GM21360 (cell line): ENCODE results near the gene HOTAIR.

ENCODE experiments used
- ATAC-seq: cut with Tn5 transposase; IDR thresholded peaks from one replicate; pipeline ENCODE4 v1.9.1; 2021; ENCODE audit warnings: mild to moderate bottlenecking, moderate library complexity; ENCODE audit not compliant: unreplicated experiment

Gene HOTAIR

DNA sequence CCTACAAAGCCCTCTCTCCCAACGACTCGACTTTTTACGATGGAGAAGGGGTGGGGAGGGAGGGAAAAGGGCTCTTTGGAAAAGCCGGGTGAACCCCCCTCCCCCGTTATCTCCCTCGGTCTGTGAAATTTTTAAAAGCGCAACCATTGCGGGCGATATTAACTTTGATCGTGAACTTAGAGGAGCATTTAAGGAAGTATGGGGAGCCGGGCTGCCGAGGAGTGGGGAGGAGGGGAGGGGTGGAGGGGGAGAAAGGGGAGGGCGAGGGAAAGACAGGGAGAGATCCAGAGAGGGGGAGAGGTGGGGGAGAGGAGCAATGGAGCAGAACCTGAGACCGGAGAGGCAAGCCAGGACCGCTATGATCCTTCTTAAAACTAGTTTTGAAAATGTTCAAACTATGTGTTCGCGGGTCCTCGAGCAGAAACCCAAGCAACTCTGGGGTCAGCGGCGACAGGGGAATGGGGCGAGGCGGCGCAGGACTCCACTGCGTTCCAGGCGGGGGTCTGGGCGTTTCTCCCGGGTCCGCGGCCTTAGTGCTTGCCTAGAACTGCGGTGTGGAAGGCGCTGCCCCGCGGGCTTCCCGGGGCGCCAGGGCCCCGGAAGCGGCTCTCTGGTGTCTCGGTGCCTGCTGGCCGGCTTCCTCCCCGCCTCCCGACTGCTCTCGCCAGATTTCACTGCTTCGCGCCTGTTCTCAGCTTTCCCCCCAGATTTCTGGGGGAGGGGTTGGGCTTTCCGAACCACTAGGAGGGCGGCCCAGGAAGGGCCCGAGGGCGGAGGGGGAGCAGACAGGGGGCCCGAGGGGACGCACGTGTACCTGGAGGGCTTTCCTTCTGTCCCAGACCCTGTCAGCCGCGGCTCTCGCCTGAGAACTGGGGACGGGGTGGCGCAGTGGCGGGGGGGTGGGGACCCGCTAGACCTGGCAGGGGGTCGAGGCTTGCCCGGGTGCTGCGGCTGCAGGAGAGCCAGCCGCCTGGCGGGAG, at the start of gene HOTAIR:
TSS of gene HOTAIR (minus strand) at position 871 of the 980 bp plus-strand sequence.
- ATAC-seq: no peak

DNA sequence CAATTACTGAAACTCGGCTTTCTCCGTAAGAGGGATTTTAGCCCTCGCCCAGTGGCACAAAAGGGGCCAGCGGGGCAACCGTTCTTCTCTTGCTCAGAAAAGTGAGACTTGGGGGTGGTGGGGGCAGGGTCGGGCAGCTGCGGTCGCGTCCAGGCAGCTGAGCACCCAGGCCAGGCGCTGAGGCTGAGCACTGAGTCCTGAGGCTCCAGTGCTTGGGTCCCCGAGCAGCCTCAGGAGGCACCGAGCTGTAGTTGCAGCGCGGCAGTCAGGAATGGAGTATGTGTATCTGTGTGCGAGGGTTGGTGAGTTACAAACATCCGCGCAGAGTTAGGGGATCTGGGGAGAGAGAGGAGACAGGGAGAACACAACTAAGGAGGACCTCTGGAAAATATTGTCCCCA, 49.4 kb upstream of the HOTAIR start:
- ATAC-seq: no peak

DNA sequence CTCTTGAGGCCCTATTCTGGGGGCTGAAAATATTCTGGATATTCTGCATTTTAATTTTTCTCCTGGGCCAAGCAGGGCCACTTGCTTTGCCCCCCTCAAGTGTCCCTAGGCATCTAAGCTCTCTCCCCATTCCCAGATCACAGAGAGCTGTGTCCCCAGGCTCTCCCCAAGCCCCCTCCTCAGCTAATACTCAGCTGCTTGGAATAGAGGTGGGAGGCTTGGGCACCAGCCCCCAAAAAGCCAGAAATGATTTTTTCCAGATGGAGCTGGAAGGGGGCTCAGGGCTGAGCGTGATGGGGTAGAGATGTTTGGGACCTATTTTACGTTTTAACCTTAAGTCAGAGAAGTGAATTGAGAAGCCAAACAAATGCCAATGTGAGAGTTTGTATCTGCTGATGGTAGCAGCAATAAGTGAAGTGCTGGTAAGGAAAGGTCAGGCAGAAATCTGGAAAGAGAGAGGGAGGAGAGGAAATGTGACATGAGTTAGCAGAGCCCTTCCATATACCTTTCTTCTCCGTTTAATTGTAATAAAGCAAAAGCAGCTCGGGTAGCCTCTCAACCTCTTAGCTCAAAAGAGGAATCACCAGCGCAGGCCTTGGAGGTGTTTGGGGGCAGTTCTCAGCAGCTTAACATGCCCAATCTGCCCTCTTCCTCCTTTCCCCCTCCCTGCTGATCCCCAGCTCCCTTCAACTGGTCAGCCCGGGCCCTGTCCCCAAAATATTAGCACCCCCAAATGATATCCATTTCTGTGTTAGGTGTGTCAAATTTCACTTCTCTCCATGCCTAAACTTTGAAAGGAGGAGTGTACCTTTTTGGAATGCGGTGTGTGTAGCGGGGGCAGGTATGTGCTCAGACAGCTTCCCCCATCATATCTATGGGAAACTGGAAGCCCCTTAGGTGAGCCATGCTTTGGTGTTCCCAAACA, 48.5 kb upstream of the HOTAIR start:
- no peak for ATAC-seq

DNA sequence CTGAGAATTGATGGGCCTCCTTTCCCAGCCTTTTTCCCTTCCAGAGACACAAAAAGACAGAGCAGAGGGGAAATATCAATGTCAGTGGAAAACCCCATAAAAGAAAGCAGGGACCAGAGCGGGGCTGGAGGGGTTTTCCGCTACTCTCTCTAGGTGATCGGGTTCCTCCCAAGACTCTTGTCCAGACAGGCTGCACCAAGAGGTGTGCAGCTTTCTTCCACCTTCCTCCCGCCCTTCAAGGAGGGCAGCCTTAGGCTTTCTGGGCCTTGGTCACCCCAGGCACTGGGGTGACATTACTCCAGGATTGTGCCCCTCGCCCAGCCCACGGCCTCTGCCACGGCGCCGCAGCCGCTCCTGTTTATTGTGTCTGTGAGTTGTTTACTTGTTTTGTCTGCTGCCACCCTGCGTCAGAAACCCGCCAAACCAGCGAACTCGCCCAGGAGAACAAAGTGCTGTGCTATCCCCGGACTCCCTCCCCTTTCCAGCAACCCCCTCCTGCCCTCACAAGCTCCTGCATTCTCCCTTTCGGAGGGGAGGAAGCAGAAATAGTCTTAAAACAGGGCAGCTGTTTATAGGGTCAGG, 46.8 kb upstream of the HOTAIR start:
- ATAC-seq: no peak

DNA sequence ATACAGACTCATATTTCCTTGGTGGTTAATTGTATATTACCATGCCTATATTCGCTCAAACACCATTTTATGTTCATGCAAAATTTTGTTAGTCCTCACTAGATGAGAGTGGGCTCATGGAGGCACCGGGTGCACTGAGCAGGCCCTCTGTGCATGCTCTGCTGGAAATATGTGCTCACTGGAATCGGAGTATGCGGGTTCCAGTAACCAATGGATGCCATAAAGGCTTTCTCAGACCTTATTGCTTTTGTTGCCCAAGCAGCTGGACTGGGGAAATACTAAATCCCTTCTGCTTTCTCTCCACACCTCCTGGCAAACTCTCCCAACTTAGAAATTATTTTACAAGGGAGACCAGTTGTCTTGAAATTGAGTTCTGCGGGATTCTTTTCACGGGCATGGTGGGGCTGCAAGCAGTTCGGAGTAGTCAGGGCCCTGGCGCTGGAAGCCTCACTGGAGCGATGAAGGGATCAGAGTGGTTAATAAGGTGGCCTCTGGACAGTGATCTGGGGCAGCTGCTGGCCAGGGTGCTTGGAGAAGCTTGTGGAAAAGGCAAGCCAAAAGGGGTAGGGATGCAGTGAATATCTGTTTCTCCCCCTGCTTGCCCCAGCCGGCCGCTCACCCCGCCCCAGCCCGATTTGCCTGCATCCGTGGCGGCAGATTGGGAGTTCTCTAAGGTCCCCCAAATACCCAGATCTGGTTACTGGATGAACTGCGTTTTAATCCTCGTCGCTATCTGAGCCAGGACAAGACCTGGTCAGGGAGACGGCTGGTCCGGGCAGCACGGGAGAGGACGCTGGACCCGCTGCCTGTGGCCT, 46.0 kb upstream of the HOTAIR start:
- ATAC-seq: no peak

DNA sequence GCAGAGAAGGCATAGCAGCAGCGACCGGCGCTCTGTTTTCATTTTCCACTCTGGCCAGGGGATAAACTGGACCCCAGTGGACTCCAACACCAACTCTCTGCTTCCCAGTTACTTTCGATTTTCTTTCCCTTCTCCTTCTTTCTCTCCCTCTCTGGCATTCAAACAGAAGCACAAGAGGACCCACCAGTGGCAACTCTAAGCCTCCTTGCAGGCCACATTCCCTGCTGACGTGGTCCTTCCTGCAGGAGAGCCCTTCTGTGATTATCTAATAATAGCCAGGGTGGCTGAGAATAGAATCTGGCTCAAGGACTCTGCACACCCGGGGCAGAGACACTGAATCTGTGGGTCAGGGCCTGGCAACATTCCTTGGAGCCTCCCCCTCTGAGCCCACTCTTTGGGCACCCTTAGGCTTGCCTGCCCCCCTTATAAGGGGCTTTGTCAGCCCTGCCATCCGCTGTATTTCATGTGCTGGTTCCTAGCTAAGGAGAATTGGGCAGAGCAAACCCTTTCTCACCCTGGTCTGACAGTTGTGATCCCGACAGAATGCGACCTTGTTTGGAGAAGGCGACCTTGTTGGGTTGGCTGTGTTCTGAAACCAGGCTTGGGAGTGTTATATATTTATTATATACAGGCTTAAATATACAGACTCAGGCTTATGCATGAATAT, 45.3 kb upstream of the HOTAIR start:
- no peak for ATAC-seq

DNA sequence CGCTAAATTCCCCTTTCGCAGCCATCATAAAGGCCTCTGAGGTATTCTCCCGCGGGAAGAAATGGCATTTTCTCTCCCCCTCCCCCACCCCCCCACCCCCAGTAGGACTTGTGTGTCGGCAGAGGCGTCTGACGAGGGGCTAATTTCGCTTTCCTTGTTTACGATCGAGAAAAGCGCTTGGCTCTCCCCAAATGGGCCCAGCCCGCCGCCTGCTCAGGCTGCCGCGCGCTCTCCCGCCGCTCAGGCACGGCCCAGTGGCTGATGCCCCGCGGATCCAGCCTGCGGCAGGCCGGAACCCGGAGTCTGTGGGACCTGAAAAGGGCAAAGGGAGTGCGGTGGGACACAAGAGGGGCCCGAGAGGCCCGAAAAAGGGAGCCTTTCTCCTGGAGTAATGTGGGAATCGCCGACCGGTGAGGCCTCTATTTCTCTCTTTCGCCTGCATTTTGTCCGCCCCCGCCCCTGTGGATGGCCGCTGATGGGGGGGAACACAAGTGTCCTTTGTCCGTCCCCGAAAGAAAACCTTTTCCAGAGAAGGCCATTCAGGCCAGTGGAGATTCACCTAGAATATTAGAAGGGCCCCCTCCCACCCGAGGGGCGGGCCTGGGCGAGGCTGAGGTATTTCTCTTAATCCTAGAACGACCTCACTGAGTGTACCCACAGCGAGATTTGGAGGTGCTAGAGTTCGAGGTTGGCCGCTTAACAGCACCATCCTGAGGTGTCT, 44.5 kb upstream of the HOTAIR start:
- no peak for ATAC-seq

DNA sequence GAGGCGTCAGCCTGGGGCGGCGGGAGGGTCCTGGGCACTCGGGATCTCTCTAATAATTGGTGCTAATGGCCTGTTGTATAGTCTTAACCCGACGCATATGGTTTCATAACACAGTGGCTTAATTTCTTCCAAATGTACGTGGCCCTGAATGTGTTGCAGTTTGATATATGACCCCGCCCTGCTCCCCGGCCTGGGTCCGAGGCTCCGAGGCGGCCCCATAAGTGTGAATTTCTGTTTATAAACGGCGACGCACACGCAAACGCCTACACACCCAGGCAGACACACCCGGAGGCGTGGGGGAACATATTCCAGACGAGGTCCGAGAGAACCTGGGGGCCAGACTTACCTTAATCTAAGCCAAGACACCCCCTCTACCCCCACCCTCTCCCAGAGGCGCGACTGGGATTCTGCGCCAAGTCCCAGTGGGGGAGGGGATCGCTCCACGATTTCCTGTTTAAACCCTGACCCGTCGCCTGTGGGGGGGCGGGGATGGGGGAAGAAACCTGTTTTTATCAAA, 43.8 kb upstream of the HOTAIR start:
- ATAC-seq: no peak

DNA sequence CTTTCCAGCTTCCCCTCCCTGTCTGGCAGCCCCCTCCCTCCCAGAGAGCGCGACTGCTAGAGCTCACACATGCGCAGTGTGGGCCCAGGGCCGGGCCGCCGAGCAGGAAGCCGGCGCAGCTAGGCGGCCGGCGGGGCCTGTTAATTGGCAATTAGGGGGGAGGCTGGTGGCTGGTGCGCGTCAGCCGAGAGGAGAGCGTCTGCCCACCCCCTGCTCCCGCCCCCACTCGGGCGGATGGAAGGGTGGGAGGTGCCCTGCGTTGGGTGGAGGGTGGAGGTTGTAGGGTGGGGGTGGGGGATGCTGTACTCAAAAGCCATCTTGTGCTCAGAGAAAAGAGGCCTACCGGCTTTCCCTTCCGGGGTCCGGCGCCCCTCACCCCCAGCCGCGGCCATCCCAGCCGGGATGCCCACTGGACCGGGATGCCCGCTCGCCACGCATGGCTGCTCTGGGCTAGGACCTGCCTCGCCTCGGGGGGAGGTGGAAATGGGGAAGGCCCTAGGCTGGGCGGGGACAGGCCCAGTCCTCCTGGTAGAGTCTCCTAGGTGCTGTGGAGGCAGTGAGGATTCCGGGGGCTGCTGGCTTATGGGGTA, 43.2 kb upstream of the HOTAIR start:
- ATAC-seq: peak; percentile 65

DNA sequence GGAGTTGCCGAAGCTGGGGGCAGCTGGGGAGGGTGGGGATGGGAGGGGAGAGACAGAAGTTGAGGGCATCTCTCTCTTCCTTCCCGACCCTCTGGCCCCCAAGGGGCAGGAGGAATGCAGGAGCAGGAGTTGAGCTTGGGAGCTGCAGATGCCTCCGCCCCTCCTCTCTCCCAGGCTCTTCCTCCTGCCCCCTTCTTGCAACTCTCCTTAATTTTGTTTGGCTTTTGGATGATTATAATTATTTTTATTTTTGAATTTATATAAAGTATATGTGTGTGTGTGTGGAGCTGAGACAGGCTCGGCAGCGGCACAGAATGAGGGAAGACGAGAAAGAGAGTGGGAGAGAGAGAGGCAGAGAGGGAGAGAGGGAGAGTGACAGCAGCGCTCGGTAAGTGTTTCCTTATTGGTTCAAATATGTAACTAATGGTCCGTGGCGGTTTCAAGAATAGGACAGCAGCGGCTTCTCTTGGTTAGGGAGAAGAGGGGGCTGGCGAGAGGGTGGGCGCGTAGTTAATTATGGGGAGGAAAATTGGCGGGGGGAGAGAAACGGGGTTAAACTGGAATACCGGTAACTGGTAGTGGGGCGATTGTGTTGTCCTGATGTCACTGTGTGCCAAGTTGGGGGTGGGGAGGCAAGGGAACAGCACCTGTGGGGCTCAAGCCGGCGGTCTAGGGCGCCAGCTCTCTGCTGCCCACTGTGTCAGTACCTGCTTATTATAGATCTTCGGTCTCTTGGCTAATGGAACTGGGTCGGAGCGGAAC, 42.5 kb upstream of the HOTAIR start:
- ATAC-seq: peak; percentile 19

DNA sequence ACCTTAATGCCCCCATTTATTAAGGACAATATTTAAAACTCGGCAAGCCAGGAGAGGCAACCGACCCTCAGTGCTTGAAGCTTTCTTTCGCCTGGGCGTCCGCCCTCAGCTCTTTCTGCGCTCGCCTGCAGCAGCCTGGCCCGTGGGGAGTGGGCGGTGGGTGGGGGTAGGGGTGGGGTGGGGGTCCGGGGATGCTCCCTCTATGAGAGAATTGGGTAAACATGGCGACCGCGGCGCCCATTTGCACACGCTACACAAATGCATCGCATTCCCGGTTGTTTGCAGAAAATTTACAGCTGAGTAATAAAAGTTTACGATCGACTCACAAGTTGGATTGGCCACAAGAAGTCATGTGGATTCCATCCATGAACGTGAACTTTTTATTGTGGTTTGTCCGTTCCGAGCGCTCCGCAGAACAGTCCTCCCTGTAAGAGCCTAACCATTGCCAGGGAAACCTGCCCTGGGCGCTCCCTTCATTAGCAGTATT, 41.8 kb upstream of the HOTAIR start:
- no peak for ATAC-seq

DNA sequence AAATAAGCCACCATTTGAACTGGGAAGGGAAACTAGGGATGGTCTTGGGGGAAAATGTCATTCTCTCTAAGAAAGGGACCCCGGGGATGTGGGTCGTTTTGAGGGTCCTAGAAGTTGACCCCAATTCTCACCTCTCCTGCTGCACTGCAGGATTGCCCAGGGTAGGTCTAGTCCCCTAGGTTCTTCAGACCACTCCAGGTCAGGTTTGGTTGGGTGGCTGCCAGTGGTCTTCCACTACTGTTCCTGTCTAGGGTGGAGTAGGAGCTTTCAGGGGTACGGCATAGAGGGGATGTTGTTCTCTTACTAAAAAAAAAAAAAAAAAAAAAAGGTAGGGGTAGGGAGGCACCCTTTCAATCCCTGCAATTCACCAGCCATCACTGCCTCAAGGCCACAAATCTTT, 41.3 kb upstream of the HOTAIR start:
- no peak for ATAC-seq

DNA sequence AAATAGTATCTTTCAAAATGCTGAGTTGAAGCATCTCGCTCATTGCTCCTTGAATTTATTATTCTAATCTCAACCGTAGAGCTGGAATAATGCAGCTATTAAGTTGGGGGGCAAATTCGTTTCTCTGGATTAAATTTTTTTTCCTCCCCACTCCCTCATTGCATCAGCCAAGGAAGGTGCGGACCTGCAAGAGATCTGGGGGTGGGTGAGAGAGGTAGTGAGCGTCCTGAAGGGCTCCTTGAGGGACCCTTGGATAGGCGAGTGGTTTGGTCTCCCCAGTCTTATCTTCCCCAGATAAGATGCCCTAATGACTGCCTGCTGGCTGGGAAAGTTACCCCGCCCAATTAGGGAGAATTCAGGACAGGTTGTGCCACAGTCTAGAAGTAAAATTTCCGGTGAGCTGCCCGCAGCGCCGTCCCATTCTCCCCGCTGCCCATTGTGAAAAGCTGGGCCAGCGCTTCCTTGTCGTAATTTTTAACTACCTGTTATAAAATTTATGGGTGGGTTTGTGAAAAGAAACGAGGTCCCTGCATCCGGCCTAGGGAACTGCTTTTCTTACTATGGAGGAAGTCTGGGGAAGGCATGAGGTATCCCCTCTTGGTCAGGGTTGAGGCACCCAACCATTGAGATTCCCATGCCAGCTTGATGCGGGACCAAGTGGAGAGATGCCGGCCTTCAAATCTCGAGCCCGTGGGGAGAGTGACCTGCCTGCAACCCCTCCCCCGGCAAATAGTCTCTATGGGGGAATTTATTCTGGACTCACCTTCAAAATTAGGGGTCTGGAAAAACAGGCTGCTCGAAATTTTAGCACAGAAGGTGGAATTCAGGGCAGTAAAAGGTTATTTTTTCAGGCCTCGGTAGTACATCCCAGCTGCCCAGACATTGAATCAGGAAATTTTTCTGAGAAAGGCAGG, 40.5 kb upstream of the HOTAIR start:
- ATAC-seq: no peak

DNA sequence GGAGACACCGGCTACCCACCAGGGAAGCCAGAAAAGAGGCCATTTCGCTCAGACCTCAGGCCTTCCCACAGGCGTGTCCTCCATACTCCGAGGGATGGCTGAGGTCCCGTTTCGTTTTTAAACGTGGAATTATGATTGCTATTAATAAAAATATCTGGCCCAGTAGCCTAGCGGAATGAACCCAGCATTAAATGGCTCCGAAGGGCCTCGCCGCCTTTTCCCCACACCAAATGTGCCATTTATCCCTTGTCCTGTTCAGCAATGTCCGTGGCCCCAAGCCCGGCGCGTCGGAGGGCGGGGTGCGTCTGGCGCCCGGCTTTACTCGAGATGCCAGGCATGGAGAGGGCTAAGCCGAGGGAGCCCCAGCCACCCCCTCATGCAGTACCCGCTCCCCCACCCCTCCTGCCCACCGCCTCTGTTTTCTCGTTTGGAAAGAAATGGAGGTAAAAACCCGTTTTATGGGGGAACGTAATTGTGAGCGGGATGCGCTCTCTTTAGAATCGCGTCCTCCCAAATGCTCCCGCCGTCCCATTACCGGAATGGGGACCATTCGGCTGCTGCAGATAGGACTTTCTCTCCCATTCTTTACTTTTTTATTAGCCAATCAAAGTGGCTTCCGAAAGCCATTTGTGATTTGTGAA, 39.7 kb upstream of the HOTAIR start:
- no peak for ATAC-seq

DNA sequence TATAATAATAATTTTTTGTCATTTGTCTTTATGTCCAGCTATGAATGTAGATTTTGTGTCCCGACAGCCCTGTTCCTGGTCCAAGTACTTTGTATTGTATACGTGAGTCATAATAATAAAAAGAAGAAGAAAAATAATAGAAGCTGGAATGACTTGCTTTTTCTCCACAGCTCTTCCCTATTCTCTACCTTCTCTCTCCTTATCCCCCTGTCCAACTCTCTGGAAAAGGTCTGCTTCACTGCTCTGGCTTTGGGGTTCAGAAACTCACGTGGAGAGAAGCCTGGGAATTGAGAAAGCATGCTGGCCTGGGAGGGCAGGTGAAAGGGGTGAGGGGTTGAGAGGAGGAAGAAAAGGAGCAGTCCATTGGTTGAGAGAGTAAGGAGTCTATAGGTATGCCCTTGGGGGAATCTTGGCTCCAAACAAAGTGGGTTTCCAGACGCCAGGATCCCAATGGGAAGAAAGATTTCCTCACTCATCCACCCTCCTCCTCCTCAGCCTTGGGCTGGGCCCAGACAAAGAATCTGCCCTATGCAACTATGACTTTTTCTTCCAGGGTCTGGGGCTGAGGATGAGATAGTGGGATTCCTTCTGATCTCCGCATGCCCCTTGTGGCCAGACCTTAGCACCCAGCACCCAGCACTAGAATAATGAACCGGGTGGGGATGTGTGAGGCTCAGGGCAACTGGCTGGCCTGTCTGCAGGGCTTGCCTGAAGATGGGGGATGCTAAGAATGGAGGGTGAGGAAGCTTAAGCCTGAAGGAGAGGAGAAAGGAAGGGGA, 38.1 kb upstream of the HOTAIR start:
- no peak for ATAC-seq
